HEK293T (cell line): ENCODE measurements around the gene GPATCH4.

Experiments used
- ARNT ChIP-seq: fragments of 450-650 bp; IDR thresholded peaks from 2 replicates; pipeline ENCODE4 v1.6.1; 2017; ENCODE audit warnings: mild to moderate bottlenecking
- BHLHE40 ChIP-seq: fragments of 450-650 bp; IDR thresholded peaks from 2 replicates; pipeline ENCODE4 v1.6.1; 2016; ENCODE audit warnings: mild to moderate bottlenecking, moderate library complexity, borderline replicate concordance
- FOXA1 ChIP-seq: fragments of 450-650 bp; IDR thresholded peaks from 2 replicates; pipeline ENCODE4 v1.6.1; 2016; ENCODE audit warnings: mild to moderate bottlenecking
- FOXK2 ChIP-seq: fragments of 450-650 bp; IDR thresholded peaks from 2 replicates; pipeline ENCODE4 v1.6.1; 2016; ENCODE audit warnings: mild to moderate bottlenecking
- FOXM1 ChIP-seq: fragments of 450-650 bp; IDR thresholded peaks from 2 replicates; pipeline ENCODE4 v1.6.1; 2017; ENCODE audit warnings: mild to moderate bottlenecking, borderline replicate concordance
- HDGF ChIP-seq: fragments of 450-650 bp; IDR thresholded peaks from 2 replicates; pipeline ENCODE4 v1.6.1; 2017; ENCODE audit warnings: antibody characterized with exemption, borderline replicate concordance
- NFRKB ChIP-seq: fragments of 450-650 bp; IDR thresholded peaks from 2 replicates; pipeline ENCODE4 v1.6.1; 2016; ENCODE audit warnings: mild to moderate bottlenecking, moderate library complexity
- PKNOX1 ChIP-seq: fragments of 450-650 bp; IDR thresholded peaks from 2 replicates; pipeline ENCODE4 v1.6.1; 2016
- SP1 ChIP-seq: fragments of 450-650 bp; IDR thresholded peaks from 2 replicates; pipeline ENCODE4 v1.6.1; 2017
- SUZ12 ChIP-seq: fragments of 450-650 bp; IDR thresholded peaks from 2 replicates; pipeline ENCODE4 v1.6.1; 2016; ENCODE audit warnings: mild to moderate bottlenecking
- TARDBP ChIP-seq: fragments of 450-650 bp; IDR thresholded peaks from 2 replicates; pipeline ENCODE4 v1.6.1; 2016

DNA sequence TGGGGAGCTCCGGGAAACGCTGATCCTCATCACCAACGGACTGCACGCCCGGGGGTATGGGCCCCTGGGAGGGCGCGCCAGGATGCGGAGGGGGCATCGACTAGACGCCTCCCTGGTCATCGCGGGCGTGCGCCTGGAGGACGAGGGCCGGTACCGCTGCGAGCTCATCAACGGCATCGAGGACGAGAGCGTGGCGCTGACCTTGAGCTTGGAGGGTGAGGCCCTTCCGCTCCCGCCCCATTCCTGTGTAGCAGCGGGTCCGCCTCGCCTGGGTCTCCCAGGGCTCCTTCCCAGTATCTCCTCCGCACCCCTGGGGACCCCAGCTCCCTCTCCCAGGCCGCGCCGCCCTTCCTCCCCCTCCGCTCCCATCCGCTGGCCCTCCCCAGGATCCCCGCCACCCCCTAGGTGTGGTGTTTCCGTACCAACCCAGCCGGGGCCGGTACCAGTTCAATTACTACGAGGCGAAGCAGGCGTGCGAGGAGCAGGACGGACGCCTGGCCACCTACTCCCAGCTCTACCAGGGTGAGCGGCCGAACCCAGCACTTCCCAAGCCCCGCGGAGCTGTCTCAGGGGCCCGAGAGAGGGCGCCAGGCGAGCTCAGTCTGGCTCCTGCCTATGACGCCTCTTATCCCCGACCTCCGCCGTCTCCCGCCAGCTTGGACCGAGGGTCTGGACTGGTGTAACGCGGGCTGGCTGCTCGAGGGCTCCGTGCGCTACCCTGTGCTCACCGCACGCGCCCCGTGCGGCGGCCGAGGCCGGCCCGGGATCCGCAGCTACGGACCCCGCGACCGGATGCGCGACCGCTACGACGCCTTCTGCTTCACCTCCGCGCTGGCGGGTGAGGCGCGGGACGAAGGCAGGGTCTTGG lies 22.9 kb upstream of the GPATCH4 start:
- TF ChIP-seq SUZ12, result no peak
- TF ChIP-seq PKNOX1, result no peak
- no peak for TF ChIP-seq FOXK2
- TF ChIP-seq FOXM1, result no peak
- TF ChIP-seq SP1, result no peak
- no peak for TF ChIP-seq TARDBP
- no peak for TF ChIP-seq ARNT
- no peak for TF ChIP-seq BHLHE40
- no peak for TF ChIP-seq FOXA1
- 0 out of 2 replicates have a peak, but pooled peaks have one; percentile 39 for TF ChIP-seq HDGF
- TF ChIP-seq NFRKB, result no peak
